SK-MEL-5 (cell line): Measurements from ENCODE around the gene DCAF4. TPM values are rescaled to one million over a fixed set of nuclear protein-coding genes. Genes with fewer than 3 reads are reported as not detected.
A peak's percentile ranks its signal among the peaks of the same experiment; 100 is the strongest.

Experiments
- DNase-seq: peaks from one replicate; pipeline ENCODE4 v3.0.0-alpha.2; 2016; ENCODE audit warnings: low read depth, low spot score
- in situ Hi-C: cut with HindIII; loops from 2 replicates; pipeline ENCODE4 v1.10.0; 2016; ENCODE audit warnings: low sequenced_read_pairs, high pct_unique_total_duplicates, low pct_unique_long_range_greater_than_20kb
- total RNA-seq: library from RNA; depleted of rRNA; stranded (reverse); fragments of >200 nt; shearing (Covaris generic); gene quantifications from 2 replicates; pipeline ENCODE4 v1.2.3, GENCODE V29; 2014

DCAF4 gene
- total RNA-seq, 1 experiment from 2014 or later: 18.8 TPM

GRCh38 chr14:72920008-72920407, 6.3 kb upstream of the DCAF4 start:
- no peak for DNase-seq
- in situ Hi-C loops: no loop called here

GRCh38 chr14:72921396-72921795, 4.9 kb upstream of the DCAF4 start:
- in situ Hi-C loops: no loop called here

DNA sequence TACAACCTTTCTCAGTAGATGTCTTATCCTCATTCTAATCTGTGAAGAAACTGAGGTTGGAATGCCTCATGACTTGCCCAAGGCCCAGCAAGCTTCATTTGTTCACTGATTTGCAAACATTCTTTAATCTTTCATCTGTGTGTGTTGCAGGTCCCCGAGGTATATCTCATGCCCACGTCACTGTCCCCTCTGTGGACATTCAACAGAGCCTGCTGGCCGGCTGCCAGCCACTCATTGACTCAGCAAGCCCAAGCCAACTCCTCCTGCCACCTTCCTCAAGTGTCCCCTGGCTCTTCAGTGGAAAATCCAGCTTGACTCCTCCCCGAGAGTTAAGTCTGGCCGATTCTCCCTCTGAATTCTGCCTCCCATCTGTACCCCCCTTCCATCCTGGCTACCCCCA, 1.9 kb upstream of the DCAF4 start:
- no peak for DNase-seq
- in situ Hi-C loops: no loop called here

More at GRCh38 chr14:72921396-72921795, 4.9 kb upstream of the DCAF4 start:
- no peak for DNase-seq

DNA sequence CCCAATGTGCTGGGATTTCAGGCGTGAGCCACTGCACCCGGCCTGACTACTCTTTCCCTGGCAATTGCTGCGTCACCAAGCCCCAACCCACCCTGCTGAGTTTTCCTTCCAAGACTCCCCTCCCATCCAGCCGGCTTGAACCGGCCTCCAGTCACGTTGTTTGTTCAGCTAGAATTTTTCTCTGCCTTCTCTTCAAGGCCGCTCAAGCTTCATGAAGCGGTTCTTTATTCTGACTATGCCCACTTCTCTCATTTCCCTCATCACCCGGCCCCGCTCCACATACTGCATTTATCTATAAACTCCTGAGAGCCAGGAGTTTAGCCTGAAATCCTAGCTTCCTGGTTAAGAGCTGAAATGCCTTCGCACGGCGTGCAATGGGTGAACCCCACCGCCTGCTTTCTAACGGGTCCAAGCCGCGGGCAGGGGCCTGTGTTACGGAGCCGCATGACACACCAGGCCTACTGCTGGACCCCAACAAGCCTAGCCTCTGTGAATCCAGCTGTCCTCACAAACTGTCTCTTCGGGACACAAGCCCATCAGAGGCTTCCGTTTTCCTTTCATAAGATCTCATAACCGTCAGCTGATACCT, 999 bp upstream of the DCAF4 start:
- DNase-seq: no peak
- in situ Hi-C loops: no loop called here

- in situ Hi-C loops: no loop called here
- no peak for DNase-seq
Measured at GRCh38 chr14:72925815-72926291, 411 bp upstream of the DCAF4 start.

- in situ Hi-C loops: no loop called here
- DNase-seq: no peak
Measured at GRCh38 chr14:72928872-72929271, 2.6 kb downstream of the DCAF4 start.

- DNase-seq: no peak
- in situ Hi-C loops: no loop called here
Measured at GRCh38 chr14:72929316-72930080, 3.2 kb downstream of the DCAF4 start.

GRCh38 chr14:72932893-72933292, 6.6 kb downstream of the DCAF4 start:
- in situ Hi-C loops: no loop called here
- DNase-seq: no peak

GRCh38 chr14:72939630-72940029, 13.4 kb downstream of the DCAF4 start:
- in situ Hi-C loops: no loop called here
- no peak for DNase-seq

DNA sequence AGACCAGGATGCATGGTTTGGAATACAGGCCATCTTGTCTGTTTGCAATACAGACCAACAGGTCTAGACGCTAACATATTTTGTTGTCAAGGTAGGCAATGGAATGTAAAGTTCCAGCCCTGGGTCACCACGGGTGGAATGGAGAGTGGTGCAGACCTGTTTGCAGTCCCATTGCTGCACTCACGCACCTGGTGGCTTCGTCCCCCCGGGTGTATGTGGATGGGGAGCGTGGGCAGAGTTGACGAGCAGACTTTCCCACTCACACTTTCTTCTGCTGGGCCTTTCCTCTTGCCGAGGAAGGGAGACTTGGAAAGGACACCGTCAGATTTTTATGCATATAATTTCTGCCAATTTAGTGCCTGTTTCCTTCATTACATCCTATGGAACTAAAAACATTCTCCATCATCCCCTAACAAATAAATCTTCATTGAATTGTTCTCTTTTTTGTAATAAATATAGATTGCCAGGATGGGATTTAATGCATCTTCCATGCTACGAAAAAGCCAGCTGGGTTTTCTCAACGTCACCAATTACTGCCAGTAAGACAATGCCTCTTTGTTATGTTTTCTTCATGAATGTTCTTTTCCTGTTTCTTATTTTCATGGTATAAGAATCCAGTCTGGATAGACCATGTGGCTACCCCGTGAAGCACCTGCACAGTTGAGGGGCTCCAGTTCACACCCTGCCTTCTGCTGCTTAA, 15.2 kb downstream of the DCAF4 start:
- in situ Hi-C loops: no loop called here

GRCh38 chr14:72942934-72943333, 16.7 kb downstream of the DCAF4 start:
- in situ Hi-C loops: no loop called here
- no peak for DNase-seq

More for the DNA sequence above, 15.2 kb downstream of the DCAF4 start:
- DNase-seq: no peak

GRCh38 chr14:72943876-72944430, 17.7 kb downstream of the DCAF4 start:
- in situ Hi-C loops: no loop called here
- no peak for DNase-seq

DNA sequence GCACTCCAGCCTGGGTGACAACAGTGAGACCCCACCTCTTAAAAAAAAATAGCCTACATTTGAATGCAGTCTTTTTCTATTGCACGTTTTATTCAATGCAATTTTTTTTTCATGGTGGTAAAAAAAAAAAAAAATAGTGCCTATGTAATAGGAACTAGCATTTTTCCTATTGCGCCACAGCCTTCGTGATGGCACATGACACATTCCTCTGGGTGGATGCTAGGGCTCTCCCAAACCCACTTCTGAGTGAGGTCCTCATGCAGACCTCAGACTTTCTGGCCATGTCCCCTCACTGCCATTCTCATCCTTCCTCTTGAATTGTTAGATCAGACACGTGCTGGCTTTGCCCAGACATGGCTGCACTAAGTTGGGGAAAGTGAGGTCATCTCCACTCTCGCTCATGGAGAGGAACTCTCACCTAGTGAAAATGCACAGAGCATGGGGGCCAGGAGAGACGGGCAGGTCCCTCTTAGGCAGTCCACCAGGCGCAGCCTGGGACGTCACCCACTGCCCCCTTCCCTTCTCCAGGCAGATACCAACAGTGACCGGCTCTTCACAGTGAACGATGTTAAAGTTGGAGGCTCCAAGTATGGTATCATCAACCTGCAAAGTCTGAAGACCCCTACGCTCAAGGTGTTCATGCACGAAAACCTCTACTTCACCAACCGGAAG, 19.2 kb downstream of the DCAF4 start:
- no peak for DNase-seq
- in situ Hi-C loops: no loop called here

DNA sequence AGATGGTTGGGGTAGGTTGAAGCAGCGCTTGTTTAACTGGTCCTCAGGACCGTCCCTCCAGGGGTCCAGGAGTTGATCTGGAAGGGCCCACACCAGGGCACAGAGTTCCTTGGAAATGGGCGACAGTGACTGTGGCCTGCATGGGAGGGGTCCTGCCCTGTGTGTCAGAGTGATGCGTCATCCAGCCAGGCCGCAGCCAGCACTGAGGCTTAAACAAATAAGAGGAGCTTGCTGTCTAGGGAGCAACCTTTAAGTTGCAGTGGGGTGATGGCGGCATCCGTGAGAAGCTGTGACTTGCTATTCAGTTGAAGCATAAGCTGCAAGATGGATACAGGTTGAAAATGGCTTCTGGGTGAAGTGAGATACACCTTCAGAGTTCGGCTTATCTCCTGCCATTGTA, 20.2 kb downstream of the DCAF4 start:
- DNase-seq: no peak

DNA sequence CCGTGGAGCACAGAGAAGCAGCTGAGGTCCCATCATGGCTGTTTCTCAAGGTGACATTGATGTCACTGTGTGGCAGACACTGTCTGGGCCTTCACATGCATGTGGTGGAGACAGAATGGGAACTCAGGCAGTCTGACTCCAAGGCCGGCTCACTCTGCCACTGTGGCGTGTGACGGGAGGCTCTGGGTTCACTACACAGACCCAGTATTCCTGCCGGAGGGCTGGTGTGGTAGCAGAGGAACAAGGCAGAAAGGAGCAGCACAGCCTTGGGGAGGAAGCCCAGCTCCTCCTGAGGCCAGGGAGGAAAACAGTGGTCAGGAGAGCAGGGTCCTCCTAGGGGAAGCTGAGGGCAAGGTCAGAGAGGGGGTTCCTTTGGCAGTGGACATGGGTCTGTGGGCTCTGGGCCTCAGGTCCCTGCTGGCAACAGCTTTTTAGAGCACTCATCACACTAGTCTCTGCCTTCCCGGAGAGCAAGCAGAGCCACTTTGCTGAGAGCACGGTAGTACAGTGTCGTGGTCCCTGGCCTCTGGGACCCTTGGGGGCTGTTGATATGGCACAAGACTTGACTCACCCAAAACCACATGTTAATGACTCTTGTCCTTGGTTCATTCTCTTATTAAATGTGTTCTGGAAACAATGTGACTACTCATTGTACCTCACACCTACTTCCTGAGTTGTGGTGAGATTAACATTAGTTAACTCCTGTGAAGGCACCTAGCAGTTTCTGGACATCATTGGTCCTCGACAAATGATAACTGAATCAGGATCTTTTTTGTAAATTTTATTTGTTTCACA, 21.3 kb downstream of the DCAF4 start:
- in situ Hi-C loops: no loop called here
- DNase-seq: no peak

More for the DNA sequence above, 20.2 kb downstream of the DCAF4 start:
- in situ Hi-C loops: no loop called here

- in situ Hi-C loops: no loop called here
- peak; percentile 62 for DNase-seq
Measured at GRCh38 chr14:72948481-72949138, 22.3 kb downstream of the DCAF4 start.

DNA sequence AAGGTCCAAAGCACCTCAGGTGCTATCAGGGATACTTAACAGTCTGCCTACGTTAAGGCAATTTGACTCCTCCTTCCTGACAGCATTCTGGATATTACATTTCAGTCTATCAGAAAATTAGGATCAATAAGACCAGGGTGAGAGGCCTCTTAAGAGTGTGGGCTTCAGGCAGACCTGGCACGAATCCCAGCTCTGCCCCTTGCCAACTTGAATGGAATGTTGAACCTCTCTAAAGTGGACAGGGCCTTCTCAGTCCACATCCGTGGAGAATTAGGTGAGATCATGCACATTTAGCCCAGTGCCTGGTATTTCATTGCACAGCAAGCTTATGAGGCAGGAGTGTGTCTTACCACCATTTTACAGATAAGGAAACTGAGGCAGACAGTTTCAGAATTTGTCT, 25.9 kb downstream of the DCAF4 start:
- in situ Hi-C loops: no loop called here
- no peak for DNase-seq
